Neural crest cell (in vitro differentiated cells): ENCODE data around the gene HTRA1. TPM values are rescaled to one million over a fixed set of nuclear protein-coding genes. Genes with fewer than 3 reads are reported as not detected.

Experiments used
- DNase-seq: peaks from one replicate; pipeline ENCODE4 v3.0.0; 2021; ENCODE audit warnings: low read depth, mixed read lengths, low spot score
- H3K27ac Mint-ChIP-seq: one replicate; pipeline ENCODE4 v1.8.0; 2021; ENCODE audit warnings: mild to moderate bottlenecking, mixed read lengths; ENCODE audit not compliant: unreplicated experiment
- H3K27me3 Mint-ChIP-seq: 2 replicates; pipeline ENCODE4 v1.8.0; 2021; ENCODE audit warnings: low read depth, mild to moderate bottlenecking, mixed read lengths
- H3K36me3 Mint-ChIP-seq: 2 replicates; pipeline ENCODE4 v1.8.0; 2021; ENCODE audit warnings: low read depth, mild to moderate bottlenecking, mixed read lengths
- H3K4me1 Mint-ChIP-seq: 2 replicates; pipeline ENCODE4 v1.8.0; 2021; ENCODE audit warnings: mixed read lengths
- H3K4me3 Mint-ChIP-seq: one replicate; pipeline ENCODE4 v1.8.0; 2021; ENCODE audit warnings: mild to moderate bottlenecking, mixed read lengths
- H3K9me3 Mint-ChIP-seq: 2 replicates; pipeline ENCODE4 v1.8.0; 2021; ENCODE audit warnings: mixed read lengths
- total RNA-seq: library from RNA; stranded (reverse); gene quantifications from 2 replicates; pipeline ENCODE4 v1.2.1, GENCODE V29; 2021
- TF ChIP-seq, protein P1 (sequence below): fragments of 200-600 bp; sonication (generic); conservative IDR thresholded peaks from 2 replicates; pipeline ENCODE4 v1.5.0; 2021; ENCODE audit warnings: antibody characterized with exemption, mild to moderate bottlenecking

HTRA1 gene
- total RNA-seq, 1 donor from 2014 or later, result 8.2 TPM

DNA sequence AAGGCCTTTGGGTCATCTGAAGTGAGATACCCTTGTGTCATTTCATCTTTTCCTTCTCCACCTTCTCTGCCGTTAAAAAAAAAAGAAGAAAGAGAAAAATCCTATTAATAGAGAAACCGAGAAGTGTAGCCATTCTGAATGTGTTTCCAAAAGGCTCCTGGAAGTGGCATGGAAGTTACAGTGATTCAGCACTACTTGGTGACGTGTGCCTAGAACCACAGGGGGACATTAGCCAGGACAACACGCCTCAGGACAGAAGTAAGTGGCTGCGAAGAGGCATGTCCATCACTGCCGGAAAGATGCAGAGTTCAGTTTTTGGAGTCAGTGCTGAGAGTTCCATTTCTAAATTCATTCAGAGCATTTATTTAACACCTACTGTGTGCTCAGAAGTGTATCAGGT lies 6.3 kb downstream of the HTRA1 start:
- Mint-ChIP-seq H3K36me3 (no peaks in the 10 kb centered on the region), H3K9me3 (no peaks in the 10 kb centered on the region), H3K4me3 (no peak overlapping the region), H3K27me3 (peaks cover 69% of the 10 kb centered on the region), H3K4me1 (peaks cover 4% of the 10 kb centered on the region), H3K27ac (no peak overlapping the region)
- no peak for DNase-seq
- TF ChIP-seq, protein P1, sequence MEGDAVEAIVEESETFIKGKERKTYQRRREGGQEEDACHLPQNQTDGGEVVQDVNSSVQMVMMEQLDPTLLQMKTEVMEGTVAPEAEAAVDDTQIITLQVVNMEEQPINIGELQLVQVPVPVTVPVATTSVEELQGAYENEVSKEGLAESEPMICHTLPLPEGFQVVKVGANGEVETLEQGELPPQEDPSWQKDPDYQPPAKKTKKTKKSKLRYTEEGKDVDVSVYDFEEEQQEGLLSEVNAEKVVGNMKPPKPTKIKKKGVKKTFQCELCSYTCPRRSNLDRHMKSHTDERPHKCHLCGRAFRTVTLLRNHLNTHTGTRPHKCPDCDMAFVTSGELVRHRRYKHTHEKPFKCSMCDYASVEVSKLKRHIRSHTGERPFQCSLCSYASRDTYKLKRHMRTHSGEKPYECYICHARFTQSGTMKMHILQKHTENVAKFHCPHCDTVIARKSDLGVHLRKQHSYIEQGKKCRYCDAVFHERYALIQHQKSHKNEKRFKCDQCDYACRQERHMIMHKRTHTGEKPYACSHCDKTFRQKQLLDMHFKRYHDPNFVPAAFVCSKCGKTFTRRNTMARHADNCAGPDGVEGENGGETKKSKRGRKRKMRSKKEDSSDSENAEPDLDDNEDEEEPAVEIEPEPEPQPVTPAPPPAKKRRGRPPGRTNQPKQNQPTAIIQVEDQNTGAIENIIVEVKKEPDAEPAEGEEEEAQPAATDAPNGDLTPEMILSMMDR, result no peak

DNA sequence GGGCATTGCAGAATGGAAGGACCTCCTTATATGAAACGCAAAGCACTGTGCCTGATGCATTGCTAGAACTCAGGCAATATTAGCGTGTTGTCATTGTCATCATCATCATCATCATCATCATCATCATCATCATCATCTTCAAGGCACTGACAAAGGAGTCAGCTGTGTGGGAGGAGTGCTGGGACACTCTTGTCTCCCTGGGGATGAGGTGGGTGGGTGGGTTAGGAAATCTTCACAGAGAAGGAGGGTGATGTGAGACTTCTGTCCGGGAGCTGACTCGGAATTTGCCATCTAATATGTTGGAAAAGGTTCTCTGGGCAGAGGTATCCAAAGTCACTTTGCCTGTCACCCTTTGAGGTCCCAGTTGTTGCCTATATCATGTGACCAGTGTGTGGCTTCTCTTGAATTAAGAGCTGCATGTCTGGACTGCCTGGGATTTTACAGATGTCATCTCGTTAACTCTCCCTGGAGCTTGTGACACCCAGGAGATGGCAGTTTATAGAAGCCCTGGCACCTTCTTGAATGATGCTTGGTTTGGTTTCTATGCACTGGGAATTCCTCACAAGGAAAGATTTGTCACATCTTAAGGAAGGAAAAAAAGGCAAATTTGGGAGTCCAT lies 7.1 kb downstream of the HTRA1 start:
- Mint-ChIP-seq H3K36me3 (no peaks in the 10 kb centered on the region), H3K4me1 (no peaks in the 10 kb centered on the region), H3K9me3 (no peaks in the 10 kb centered on the region), H3K27ac (no peak overlapping the region), H3K4me3 (no peak overlapping the region), H3K27me3 (peaks cover 62% of the 10 kb centered on the region)
- DNase-seq, result no peak
- TF ChIP-seq, protein P1, result no peak

DNA sequence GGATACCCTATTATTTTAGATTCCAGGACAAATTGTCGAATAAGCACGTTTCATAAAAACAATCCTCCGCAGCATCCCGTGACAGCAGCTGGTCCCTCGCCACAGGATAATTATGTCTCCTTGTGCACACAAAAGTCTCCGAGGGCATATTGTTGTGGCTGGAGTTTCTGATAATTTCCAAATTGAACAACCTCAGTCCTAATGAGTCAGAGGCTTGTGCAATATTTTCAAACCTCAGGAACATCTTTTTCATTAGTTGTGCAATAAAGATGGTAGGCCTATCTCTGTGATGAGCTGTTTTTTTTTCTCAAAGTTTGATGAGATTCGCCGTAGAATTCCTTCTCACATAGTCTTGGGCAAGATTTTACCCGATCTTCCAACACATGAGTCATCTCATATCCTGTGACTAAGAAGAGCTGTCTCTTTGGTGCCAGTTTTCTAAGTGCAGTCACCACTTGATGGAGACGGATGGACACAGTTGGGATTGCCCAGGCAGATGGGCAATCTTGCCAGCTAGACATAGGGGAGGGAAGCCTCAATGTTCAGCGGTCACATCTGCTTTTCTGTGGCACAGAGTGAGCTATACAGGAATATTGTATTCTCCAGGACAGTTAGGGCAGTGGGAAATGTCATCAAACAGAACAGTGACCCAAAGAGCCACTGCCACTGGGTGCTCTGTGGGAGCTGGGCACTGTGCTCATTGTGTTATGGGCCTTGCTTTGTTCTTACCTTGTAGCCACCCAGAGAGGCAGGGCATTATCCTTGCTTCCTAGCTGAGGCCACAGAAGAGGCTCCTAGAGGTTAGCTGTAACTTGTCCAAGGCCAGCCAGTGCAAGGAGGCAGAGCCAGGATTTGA lies 7.8 kb downstream of the HTRA1 start:
- Mint-ChIP-seq H3K27ac (no peak overlapping the region), H3K27me3 (peaks cover 55% of the 10 kb centered on the region), H3K4me1 (no peaks in the 10 kb centered on the region), H3K36me3 (no peaks in the 10 kb centered on the region), H3K9me3 (no peaks in the 10 kb centered on the region), H3K4me3 (no peak overlapping the region)
- TF ChIP-seq, protein P1, result no peak
- no peak for DNase-seq

DNA sequence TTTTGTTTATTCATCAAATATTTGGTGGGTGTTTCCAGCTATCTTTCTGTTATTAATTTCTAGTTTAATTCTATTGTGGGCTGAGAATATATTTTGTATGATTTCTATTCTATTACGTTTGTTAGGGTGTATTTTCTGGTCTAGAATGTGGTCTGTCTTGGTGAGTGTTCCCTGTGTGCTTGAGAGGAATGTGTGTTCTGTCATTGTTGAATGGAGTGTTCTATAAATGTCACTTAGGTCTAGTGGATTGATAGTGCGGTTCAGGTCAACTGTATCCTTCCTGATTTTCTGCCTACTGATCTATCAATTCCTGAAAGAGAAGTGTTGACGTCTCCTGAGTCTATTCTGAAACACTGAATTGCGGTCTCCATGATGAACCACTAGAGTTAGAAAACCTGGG lies 8.5 kb downstream of the HTRA1 start:
- H3K27me3 Mint-ChIP-seq, result peaks cover 48% of the 10 kb centered on the region
- peaks cover 7% of the 10 kb centered on the region for H3K4me1 Mint-ChIP-seq
- H3K9me3 Mint-ChIP-seq, result no peaks in the 10 kb centered on the region

DNA sequence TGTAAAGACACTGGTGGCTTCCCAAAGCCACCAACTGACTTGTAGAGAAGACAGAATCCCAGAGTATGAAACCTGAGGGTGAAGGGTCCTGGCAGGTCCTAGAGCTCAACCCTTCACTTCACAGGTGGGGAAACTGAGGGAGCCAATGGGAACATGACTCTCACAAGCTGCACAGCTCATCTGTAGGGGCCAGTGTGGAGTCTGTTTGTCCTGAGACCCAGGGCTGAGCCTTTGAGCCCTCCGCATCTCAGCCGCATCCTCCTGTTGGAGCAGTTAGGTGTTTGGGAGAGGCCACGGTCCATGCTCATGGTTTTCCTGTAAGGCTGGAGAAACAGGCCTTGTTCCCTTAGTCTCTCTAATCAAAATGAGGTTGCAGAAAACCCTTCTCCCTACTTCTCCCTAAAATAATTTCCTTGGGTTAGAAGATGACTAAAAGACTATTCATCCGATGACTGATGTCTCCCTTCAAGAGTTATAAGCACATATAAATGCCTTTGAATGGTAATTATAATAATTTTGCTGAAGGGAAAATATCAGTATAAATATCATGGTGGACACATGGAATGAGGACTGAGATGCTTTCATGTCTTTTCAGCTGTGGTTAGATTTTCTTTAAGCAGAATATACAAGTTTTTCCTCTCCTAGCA lies 10.3 kb downstream of the HTRA1 start:
- DNase-seq, result no peak
- Mint-ChIP-seq H3K4me3 (no peak overlapping the region), H3K27ac (no peak overlapping the region), H3K36me3 (no peaks in the 10 kb centered on the region), H3K4me1 (peaks cover 22% of the 10 kb centered on the region), H3K27me3 (peaks cover 30% of the 10 kb centered on the region), H3K9me3 (no peaks in the 10 kb centered on the region)
- TF ChIP-seq, protein P1, result no peak

More for the DNA sequence above, 8.5 kb downstream of the HTRA1 start:
- Mint-ChIP-seq H3K36me3 (no peaks in the 10 kb centered on the region), H3K4me3 (no peak overlapping the region), H3K27ac (no peak overlapping the region)
- no peak for DNase-seq
- TF ChIP-seq, protein P1, result no peak
